GM18870 (cell line): ENCODE measurements around the gene IL17RE.

Experiments used
- ATAC-seq: cut with Tn5 transposase; IDR thresholded peaks from one replicate; pipeline ENCODE4 v1.9.1; 2021; ENCODE audit warnings: moderate library complexity; ENCODE audit not compliant: unreplicated experiment

Gene IL17RE

DNA sequence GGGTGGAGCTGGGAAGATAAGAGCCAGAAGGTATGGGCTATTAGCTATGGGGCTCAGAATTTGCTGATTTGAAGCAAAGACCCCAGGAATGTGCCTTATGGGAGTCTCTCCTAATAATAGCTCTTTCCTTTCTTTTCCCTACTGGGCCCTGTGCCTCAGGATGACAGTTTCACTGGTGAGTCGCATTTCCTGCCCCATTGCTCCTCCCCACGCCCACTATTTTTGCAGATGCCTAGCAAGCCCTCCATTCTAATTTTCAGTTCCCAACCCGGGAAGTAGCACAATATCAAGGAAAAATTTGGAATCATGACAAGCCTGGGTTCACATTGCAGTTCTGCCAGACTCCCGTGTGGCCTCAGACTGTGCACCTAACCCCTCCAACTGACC is 583 bp downstream of the IL17RE start:
- no peak for ATAC-seq

DNA sequence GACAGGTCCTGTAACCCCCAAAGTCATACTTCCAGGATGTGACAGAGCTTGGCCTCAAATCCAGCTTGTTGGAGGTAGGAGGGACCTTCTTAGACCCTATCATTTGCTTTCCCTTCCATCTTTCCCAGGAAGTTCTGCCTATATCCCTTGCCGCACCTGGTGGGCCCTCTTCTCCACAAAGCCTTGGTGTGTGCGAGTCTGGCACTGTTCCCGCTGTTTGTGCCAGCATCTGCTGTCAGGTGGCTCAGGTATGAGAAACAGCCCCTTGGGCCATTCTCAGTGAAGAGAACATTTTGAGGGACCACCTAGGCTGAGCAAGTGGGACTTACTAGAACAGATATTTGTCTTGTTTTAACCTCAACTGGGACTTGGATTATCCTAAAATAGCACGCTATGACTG is 1.3 kb downstream of the IL17RE start:
- no peak for ATAC-seq

DNA sequence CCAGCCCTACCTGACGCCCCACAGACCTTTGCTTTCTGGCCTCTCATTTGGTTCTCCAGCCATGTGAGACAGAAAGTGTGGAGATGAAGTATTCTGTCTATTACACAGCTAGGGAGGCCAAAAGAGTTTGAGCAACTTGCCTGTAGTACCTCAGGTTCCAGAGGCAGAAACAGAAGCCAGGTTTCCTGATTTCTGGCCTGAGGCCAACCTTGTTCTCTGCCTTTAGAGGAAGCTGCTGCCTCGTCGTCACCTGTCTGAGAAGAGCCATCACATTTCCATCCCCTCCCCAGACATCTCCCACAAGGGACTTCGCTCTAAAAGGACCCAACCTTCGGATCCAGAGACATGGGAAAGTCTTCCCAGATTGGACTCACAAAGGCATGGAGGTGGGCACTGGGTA is 3.8 kb downstream of the IL17RE start:
- no peak for ATAC-seq

DNA sequence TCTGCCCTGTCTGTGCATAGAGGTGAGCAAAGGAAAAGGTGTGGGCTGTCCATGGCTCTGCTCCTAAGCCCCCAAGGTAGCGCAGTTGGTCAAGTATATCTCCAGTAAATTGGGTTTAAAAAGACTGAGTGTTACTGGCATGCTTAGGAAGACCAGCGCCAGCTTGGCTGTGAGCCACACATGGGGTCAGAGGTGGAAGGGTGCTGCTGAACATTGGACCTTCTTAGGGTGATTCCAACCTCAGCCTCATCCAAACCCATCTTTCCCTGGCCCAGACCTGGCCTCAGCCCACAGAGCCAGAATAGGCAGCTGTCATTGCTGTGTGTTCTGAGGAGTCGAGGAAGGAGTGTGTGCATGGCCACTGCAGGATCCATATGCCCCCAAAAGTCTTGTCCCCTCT is 5.6 kb downstream of the IL17RE start:
- no peak for ATAC-seq

DNA sequence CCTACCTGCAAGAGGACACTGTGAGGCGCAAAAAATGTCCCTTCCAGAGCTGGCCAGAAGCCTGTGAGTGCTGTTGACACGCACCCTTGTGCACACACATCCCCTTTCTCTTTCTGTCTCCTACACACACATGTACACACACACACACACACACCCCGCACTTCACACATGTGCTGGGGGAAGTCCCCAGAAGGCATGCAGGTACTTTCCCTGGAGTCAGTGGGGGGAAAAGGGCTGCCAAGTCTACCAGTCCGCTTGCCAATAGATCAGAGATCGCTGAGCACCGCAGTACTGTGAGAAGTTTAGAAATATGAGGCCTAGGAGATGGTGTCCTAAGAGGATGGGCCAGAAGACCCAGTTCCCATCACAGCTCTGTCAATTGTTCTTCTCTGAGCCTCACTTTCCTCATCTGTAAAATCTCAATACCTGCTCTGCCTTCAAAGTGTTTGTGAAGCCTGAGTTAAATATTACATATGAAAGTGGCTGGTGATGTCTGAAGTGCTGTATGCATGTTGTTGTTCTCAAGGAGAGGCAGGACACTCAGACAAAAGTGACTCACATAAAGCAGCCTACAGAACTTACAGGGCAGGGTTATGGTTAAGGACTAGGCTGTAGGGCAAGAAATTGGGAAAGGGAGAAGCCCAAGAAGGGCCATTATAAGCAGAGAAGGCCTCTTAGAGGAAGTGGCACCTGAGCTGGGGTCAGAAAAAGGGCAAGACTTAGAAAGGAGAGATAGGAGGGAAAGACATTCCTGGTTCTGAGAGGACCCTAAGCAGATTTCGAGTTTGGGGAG is 6.8 kb downstream of the IL17RE start:
- ATAC-seq: no peak

DNA sequence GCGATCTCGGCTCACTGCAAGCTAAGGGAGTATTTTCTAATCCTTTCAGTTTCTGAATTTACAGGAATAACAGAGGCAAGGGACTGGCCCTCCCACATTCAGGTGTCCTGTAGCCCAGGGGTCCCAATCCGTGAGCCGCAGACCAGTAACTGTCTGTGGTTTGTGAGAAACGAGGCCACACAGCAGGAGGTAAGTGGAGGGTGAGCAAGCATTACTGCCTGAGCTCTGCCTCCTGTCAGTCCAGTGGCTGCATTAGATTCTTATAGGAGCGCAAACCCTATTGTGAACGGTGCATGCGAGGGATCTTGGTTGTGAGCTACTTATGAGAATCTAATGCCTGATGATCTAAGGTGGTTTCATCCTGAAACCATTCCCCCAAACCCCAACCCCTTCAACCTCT is 9.2 kb downstream of the IL17RE start:
- ATAC-seq: no peak

DNA sequence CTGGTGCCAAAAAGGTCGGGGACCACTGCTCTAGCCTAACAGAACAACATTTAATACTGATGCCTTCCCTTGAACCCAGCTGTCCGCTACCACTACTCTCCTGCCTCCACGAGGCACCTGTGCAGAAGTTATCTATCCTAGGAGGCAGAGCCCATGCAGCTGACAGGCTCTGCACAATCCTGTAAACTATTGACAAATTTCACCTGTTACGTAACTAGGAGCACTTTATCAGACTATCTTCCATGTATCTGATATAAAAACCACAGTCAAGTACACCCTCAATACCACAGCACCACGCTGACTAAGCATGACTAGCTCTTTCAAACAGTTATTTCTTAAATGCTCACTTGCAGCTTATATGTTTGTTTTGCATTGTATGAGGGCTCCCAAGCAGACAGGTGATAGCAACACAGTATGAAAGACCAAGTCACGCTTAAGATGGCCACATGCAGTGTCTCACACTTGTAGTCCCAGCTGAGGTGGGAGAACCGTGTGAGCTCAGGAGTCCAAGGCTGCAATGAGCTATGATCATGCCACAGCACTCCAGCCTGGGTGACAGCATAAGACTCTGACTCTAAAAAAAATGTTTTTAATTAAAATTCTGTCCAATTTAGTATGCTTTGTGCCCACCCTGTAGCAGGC is 9.8 kb downstream of the IL17RE start:
- ATAC-seq: no peak

DNA sequence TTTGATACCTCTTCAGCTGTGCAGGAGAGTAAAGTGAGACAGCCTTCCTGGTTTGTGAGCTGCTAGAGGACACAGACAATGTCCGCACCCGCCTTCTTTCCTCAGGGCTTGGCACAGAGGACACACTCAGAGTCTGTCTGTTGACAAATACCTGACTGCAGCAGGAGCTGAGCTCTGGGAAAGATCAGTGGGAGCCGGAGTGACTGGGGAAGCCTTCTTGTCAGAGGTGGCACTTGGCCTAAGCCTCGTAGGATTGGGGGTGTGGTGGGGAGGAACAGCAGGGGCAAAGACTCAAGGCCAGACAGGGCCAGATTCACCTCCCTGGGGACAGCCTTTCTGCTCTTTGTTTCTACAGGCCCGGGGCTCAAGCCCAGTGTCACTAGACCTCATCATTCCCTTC is 11.0 kb downstream of the IL17RE start:
- no peak for ATAC-seq

DNA sequence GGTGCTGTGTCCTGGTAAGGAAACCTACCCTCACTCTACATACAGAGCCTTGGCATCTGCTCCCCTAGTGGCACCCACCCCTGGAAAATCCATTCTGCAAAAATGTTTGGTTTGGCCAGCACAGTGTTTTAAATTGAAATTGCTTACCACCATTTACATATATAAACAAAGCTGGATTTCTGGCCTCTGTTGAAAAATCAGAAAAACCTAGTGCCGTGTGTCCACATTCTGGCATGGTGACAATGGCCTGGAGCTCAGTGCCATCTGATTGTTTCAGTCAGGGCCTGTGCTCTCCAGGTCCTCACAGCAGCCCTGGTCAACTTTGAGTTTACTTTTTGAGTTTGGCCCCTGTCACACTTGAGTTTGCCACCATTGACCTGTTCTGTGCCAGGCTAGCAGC is 11.4 kb downstream of the IL17RE start:
- no peak for ATAC-seq

DNA sequence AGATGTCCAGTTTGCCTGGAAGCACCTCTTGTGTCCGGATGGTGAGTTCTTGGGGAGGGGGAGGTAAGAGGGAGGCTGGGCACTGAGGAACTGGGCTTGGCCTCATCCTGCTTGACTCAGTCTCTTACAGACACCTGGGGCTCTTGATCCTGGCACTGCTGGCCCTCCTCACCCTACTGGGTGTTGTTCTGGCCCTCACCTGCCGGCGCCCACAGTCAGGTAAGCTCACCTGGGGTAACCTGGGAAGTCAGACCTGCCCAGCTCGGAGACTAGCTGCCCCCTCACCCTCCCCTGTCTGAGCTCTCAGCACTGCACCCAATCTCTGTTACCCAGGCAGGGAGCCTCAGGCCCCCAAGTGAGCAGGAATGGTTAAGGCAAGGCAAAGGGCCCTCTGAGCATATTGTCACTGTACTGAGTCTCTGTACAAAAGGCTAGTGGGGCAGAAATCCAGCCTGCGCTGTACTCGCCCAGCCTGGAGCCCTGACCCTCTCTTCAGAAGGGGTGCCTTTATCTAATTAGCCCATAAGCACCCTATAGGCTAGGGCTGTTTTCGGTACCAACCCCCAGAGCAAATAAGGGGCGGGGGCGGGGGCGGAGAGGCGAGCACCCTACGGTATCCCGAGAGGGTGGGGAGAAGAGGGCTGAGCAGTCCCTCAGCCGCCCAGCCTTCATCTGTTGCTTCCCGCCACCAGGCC is 12.1 kb downstream of the IL17RE start:
- ATAC-seq: no peak

DNA sequence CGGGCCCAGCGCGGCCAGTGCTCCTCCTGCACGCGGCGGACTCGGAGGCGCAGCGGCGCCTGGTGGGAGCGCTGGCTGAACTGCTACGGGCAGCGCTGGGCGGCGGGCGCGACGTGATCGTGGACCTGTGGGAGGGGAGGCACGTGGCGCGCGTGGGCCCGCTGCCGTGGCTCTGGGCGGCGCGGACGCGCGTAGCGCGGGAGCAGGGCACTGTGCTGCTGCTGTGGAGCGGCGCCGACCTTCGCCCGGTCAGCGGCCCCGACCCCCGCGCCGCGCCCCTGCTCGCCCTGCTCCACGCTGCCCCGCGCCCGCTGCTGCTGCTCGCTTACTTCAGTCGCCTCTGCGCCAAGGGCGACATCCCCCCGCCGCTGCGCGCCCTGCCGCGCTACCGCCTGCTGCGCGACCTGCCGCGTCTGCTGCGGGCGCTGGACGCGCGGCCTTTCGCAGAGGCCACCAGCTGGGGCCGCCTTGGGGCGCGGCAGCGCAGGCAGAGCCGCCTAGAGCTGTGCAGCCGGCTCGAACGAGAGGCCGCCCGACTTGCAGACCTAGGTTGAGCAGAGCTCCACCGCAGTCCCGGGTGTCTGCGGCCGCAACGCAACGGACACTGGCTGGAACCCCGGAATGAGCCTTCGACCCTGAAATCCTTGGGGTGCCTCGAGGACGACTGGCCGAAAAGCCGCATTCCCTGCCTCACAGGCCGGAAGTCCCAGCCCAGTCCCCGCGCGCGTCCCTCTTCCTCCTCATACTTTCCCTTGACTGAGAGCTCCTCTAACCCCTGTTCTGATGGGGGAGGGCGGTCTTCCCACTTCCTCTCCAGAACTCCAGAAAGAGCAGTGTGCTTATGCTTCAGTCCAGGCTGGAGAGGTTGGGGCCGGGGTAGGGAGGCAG is 12.8 kb downstream of the IL17RE start:
- ATAC-seq: no peak

DNA sequence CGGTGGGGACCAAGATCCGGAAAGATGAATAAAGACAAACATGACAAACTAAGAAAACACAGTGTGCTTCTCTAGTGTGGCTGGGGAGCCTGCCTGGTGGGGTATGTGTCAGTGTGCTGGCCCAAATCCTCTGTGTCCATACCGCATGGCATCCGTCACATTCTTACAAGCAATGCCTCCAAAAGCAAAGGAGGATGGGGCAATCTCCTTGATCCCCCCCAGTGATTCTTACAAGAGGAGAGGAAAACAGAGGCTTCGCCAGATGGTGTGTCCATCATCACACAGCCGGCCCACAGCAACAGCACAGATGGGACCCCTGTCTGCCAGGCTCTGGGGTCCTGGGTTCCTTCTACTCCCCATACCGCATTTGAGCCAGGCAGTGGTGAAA is 13.7 kb downstream of the IL17RE start:
- ATAC-seq: no peak

DNA sequence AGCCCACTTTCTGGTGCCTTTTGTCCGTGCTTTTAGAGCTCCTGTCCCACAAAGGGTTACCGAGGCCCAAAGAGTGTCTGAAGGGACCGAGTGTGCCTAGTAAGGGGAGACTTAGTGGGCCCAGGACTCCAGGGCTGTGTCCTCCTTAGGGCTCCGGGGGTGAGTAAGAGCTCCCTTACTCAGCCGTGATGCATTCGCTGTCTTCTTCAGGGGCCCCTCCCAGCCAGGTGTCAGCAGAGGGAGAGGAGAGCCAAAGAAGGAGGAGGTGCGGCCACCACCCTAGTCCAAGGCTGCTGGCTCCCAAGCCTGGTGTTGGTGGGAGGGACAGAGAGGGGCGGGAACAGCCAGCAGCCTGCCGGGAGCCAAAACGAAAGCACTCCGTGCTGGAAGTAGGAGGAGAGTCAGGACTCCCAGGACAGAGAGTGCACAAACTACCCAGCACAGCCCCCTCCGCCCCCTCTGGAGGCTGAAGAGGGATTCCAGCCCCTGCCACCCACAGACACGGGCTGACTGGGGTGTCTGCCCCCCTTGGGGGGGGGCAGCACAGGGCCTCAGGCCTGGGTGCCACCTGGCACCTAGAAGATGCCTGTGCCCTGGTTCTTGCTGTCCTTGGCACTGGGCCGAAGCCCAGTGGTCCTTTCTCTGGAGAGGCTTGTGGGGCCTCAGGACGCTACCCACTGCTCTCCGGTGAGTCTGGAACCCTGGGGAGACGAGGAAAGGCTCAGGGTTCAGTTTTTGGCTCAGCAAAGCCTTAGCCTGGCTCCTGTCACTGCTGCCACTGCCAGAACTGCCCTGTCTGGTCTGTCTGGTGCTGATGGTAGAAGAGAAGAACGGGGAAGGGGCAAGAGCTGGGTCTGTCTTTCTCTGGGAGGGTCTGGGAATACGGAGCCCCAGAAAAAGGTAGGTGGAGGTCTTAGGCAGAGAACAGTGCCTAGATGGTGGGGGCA is 14.4 kb downstream of the IL17RE start, which contains the start of gene IL17RC:
Gene IL17RC (plus strand): TSS at position 365 of the 947 bp plus-strand sequence. CDS start 218 bp downstream, at position 583.
- no peak for ATAC-seq

DNA sequence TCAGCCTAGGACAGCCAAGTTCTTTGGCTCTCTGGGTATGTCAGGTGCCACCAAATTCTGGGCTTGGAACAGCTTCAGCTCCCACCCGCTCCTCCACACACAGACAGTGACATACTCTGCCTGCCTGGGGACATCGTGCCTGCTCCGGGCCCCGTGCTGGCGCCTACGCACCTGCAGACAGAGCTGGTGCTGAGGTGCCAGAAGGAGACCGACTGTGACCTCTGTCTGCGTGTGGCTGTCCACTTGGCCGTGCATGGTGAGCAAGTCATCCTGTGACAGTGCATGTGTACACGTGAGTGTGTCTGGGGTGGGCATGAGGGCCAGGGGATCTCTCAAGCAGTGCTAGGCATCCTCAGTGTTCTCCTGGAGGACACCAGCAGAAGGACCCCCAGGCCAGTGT is 15.2 kb downstream of the IL17RE start:
- no peak for ATAC-seq

DNA sequence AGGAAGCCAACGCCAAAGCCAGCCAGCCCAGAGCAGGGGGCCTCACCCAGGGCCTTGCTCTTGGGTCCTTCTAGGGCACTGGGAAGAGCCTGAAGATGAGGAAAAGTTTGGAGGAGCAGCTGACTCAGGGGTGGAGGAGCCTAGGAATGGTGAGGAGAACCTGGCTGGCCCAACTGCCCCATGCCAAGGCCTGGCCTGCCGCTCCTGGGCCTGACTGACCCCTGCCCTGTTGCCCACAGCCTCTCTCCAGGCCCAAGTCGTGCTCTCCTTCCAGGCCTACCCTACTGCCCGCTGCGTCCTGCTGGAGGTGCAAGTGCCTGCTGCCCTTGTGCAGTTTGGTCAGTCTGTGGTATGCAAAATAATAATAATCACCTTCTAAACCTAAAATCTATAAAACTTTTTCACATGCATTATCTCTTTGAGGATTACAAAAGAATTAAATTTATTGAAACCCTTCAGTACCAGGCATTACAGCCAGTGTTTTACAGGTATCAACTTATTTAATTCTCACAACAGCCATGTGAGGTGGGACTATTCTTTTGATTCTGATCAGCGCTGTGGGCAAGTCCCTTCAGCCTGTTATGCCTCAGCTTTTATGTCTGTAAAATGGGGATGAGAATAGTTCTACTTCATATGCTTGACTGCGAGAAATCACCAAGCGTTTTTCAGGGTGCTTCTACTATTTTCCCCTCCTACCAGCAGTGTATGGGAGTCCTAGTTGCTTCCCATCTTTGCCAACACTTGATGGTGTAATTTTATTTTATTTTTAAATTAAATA is 15.8 kb downstream of the IL17RE start:
- ATAC-seq: no peak

DNA sequence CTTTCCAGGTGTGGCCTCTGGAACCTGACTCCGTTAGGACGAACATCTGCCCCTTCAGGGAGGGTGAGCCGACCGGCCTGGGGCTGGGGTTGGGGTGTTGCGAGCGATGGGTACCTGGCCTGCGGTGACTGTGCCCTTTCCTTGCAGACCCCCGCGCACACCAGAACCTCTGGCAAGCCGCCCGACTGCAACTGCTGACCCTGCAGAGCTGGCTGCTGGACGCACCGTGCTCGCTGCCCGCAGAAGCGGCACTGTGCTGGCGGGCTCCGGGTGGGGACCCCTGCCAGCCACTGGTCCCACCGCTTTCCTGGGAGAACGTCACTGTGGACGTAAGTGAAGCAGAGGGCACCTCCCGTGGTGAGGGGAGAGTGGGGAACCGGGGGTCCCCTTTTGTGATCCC is 25.5 kb downstream of the IL17RE start:
- ATAC-seq: no peak

DNA sequence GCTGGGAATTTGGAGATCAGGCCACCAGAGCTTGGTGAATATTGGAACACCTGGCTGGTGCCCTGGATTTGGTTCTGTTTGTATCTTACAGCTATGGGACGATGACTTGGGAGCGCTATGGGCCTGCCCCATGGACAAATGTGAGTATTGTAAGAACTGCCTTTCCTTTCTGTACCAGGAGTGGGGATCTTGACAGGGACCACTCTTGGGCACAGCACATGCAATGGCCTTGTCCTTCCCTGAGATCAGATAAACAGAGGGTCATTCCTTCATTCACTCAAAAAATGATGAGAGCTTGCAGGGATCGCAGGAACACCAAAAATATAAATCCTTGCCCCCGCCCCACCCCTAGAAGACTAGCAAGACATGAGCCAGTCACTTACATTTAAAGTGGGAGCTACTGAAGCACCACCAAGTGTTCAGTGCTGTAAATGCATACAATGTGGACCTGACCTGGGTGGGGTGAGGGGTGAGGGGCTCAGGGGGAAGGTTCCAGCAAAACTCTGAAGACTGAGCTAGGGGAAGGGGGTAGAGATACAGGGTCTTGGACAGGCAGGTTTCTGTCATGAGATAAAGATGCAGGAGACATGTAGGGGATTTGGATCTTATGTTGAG is 28.3 kb downstream of the IL17RE start:
- ATAC-seq: no peak

DNA sequence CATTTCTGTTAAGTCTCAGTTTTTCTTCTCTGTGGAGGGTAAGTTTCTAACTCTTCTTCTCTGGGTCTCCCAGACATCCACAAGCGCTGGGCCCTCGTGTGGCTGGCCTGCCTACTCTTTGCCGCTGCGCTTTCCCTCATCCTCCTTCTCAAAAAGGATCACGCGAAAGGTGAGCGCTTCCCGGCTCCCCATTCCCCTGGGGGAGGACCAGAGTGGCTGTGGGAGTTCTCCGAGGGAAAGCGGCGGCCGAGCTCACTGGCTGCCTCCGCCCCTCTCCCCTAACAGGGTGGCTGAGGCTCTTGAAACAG is 29.8 kb downstream of the IL17RE start:
- ATAC-seq: no peak
